Stimulated activated CD8-positive, alpha-beta memory T cell treated with anti-CD3 and anti-CD28 coated beads, Interleukin-7, amount 100 ng/mL, for 24 hours (primary cell): ENCODE data around the gene SFSWAP.
"Not testable (repeated sequence)": the region's sequence is repeated elsewhere in the genome, so short reads cannot be mapped to it uniquely, and the experiment has no call there.

Experiments used
- DNase-seq: peaks from one replicate; pipeline ENCODE4 v3.0.0-alpha.2; 2020; ENCODE audit warnings: low read depth

Gene SFSWAP

GRCh38 chr12:131703161-131703560, 7.7 kb upstream of the SFSWAP start:
- no peak for DNase-seq

GRCh38 chr12:131704509-131704908, 6.4 kb upstream of the SFSWAP start:
- DNase-seq: no peak

DNA sequence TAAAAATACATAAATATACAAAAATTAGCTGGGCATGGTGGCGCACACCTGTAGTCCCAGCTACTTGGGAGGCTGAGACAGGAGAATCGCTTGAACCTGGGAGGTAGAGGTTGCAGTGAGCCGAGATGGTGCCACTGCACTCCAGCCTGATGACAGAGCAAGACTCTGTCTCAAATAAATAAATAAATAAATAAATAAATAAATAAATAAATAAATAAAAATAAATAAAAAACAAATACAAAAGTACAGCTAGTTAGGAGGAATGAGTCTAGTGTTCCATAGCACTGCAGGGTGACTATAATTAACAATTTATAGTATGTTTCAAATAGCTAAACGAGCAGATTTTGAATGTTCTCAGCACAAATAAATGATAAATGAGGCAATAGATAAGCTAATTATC, 4.2 kb upstream of the SFSWAP start:
- DNase-seq: not testable (repeated sequence)

- DNase-seq: no peak
Observed at GRCh38 chr12:131709226-131709625, 1.7 kb upstream of the SFSWAP start.

DNA sequence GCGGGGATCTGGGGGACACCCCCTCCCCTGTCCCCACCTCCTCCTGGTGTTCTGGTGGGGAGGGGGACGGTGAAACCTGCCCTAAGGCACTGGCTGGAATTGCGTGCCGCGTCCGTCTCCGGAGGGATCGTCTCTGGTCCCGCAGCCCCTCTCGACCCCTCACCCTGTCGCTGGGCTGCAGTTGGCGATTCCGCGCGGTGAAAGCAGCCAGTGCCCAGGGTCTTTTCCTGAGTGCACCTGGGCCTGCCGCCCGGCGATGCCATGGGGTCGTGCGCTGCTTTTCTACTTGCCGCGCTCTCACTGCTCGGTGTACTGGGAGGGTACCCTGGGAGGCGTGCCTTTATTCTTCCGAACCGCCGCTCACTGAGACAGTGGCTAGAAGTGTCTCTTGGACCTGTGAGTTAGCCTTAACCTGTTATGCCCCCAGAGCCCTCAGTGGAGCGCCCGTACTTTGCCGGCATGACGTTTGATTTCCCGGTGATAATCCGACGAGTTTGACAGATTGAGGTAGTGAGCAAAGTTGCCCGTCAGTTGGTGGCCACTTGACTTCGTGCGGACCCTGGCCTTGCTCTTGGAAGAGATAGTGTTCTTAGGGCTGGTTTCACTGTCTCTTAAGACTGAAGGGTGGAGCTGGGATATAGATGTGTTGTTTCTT, 788 bp downstream of the SFSWAP start:
- DNase-seq: no peak

- no peak for DNase-seq
Observed at GRCh38 chr12:131713349-131713748, 2.5 kb downstream of the SFSWAP start.

DNA sequence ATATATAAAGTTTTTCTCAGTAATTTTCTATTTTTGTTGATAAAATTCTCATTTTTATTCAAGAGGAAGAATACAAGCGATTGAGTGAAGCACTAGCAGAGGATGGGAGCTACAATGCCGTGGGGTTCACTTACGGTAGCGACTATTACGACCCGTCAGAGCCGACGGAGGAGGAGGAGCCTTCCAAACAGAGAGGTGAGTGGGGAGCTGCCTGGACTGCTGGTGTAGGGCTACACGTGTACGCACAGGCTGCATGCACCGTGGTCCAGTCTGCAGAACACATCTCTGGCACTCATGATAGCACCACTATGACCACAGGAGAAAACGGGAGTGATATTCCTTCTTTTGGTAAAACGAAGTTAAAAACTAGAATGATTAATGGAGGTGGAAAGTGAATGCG, 3.9 kb downstream of the SFSWAP start:
- no peak for DNase-seq

DNA sequence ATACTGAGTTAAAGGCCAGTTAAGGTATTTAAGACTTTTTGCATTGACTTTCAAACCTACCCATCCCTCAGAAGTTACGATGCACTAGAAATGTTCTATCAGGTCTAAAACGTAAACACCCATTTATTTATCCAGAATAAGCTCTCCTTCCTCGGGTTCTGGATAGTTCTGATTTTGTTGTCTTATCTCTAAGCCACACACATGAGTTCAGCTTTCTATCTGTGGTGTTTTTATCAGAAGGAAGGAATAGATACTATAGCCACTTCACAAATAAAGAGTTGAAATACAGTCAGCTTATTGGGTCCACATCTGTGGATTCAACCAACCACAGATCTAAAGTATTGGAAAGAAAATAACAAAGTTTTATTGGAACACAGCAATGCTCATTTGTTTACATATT, 5.4 kb downstream of the SFSWAP start:
- DNase-seq: no peak

GRCh38 chr12:131720241-131720640, 9.4 kb downstream of the SFSWAP start:
- no peak for DNase-seq

- DNase-seq: no peak
Observed at GRCh38 chr12:131720921-131721320, 10.0 kb downstream of the SFSWAP start.

GRCh38 chr12:131721548-131721947, 10.7 kb downstream of the SFSWAP start:
- no peak for DNase-seq

DNA sequence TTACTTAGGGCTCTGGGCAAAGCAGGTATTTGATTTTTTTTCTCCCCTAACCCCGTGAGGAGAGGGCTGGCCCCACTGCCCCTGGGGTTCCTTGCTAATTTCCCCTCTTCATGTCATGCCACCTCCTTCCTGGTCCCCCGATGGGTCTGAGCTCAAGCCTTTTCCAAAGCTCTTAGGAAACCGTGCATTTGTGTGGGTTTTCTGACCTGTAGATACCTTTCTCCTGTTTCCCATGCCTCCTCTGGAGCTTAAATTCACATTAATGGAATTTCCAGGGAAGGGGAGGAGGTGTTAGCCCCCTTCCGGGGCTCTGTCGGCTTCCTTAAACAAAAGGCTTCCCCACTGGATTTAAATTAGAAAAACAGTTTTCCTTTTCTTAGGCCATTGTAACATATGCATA, 12.6 kb downstream of the SFSWAP start:
- DNase-seq: no peak

GRCh38 chr12:131724534-131724933, 13.6 kb downstream of the SFSWAP start:
- DNase-seq: no peak

DNA sequence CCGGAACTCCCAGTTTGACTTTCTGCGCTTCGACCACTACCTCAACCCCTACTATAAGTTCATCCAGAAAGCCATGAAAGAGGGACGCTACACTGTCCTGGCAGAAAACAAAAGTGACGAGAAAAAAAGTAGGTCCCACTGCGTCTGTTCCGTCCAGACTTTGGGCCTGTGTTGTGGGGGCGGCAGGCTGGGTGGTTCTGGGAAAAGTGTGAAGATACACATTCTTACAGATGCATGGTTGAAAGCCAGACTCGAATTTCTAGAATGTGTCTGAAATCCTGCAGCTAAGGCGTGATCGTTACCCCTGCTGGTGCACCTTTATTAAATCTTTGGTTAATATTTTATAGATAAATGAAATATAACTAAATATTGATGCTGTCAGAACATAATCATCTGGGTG, 14.6 kb downstream of the SFSWAP start:
- DNase-seq: no peak

DNA sequence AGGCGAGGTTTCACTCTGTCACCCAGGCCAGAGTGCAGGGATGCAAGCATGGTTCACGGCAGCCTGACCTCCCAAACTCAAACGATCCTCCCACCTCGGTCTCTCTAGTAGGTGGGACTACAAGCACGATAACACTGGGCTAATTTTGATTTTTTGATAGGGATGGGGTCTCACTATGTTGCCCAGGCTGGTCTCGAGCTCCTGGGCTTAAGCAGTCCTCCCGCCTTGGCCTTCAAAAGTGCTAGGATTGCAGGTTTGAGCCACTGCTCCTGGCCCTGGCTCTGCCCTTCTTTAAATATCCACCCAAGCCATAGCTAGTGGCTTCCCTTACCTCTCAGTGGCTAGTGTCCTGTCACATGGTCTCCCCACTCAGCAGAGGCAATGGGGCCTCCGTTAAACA, 17.8 kb downstream of the SFSWAP start:
- DNase-seq: no peak

- DNase-seq: no peak
Observed at GRCh38 chr12:131729254-131729955, 18.5 kb downstream of the SFSWAP start.

DNA sequence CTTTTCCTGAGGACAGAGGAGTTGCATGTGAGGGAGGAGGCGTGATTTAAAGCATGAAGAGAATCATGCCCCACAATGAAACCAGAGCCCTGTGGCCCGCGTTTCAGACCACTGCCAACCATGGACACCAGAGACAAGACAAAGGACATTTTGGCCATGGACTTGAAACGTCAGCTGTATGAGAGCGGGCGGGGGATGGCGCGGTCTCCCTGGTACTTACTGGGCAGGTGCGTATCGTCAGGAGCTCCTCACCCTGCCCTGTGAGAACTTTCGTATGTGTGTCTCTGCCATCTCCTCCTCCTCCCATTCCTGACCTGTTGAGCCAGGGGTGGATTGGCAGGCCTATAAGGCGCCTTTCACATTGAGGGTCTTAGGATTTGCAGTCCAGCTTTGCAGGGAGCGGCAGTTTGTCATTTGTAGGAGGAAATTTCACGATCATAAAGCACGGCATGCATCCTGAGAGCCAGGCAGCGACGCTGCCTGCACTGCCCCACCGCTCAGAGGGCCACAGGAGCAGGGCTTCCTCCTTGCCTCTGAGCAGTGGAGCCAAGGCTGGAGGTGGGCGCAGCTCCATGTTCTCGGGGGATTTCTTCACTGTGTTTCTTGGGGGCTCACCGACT, 22.2 kb downstream of the SFSWAP start:
- no peak for DNase-seq

DNA sequence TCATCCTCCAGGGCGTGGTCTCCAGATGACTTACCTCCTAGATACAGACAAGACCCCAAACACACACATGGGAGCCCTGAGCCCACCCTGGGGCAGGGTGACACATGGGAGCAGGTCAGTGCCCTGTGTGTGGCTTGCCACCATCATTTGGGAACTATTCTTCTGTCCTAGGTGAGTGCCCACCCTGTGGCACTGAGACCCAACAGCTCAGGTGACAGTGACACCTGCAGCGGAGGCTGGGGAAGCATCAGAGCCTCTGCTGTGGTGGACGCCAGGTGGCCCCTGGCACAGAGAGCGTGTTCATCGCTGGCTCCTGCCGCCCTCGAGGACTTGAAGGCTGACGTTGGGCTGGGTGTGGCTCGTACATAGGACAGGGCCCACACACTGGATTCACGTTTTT, 23.0 kb downstream of the SFSWAP start:
- no peak for DNase-seq

- no peak for DNase-seq
Observed at GRCh38 chr12:131734336-131735152, 23.7 kb downstream of the SFSWAP start.

DNA sequence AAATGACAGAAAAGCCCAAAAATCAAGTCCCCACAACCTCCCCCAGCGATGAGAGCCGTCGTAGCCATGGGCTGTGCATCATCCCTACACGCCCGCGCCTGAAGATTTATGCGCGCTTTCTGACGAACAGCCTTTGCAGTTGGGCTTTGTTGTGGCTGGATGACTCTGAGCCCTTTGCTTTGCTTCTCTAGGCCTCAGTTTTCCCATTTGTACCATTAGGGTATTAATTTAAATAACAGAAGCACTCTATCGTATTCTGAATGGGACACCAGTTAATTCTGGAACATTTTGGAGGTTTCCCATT, 24.2 kb downstream of the SFSWAP start:
- no peak for DNase-seq

GRCh38 chr12:131735476-131736445, 24.9 kb downstream of the SFSWAP start:
- no peak for DNase-seq
